HEK293 (cell line): ENCODE measurements around the gene MN1.

Source experiments
- HOXA7 ChIP-seq: sonication (generic); formaldehyde crosslinking; IDR thresholded peaks from 2 replicates; pipeline ENCODE4 v1.8.1; 2022; ENCODE audit warnings: missing genetic modification reagents, borderline replicate concordance
- IKZF3 ChIP-seq: fragments of 450-650 bp; IDR thresholded peaks from 2 replicates; pipeline ENCODE4 v1.5.0; 2018; ENCODE audit warnings: missing biosample characterization, mild to moderate bottlenecking, missing genetic modification characterization, moderate library complexity
- KLF7 ChIP-seq: fragments of 450-650 bp; formaldehyde crosslinking; IDR thresholded peaks from 2 replicates; pipeline ENCODE4 v1.5.1; 2016; ENCODE audit warnings: missing biosample characterization, missing genetic modification characterization, borderline replicate concordance
- OSR2 ChIP-seq: fragments of 450-650 bp; formaldehyde crosslinking; IDR thresholded peaks from 2 replicates; pipeline ENCODE4 v1.5.1; 2016; ENCODE audit warnings: missing biosample characterization, missing genetic modification characterization
- YY2 ChIP-seq: fragments of 450-650 bp; formaldehyde crosslinking; IDR thresholded peaks from 2 replicates; pipeline ENCODE4 v1.5.1; 2016; ENCODE audit warnings: missing biosample characterization, missing genetic modification characterization
- ZBTB44 ChIP-seq: fragments of 450-650 bp; IDR thresholded peaks from 2 replicates; pipeline ENCODE4 v1.5.1; 2018; ENCODE audit warnings: missing biosample characterization, mild to moderate bottlenecking, missing genetic modification characterization
- ZBTB8A ChIP-seq: fragments of 450-650 bp; formaldehyde crosslinking; IDR thresholded peaks from 2 replicates; pipeline ENCODE4 v1.5.1; 2016; ENCODE audit warnings: missing biosample characterization, missing genetic modification characterization
- ZFP41 ChIP-seq: fragments of 450-650 bp; formaldehyde crosslinking; IDR thresholded peaks from 2 replicates; pipeline ENCODE4 v1.5.1; 2016; ENCODE audit warnings: missing biosample characterization, missing genetic modification characterization, borderline replicate concordance
- ZIC2 ChIP-seq: fragments of 450-650 bp; formaldehyde crosslinking; IDR thresholded peaks from 2 replicates; pipeline ENCODE4 v1.5.1; 2016; ENCODE audit warnings: missing biosample characterization, missing genetic modification characterization
- ZNF169 ChIP-seq: fragments of 450-650 bp; formaldehyde crosslinking; IDR thresholded peaks from 2 replicates; pipeline ENCODE4 v1.5.1; 2016; ENCODE audit warnings: missing biosample characterization, missing genetic modification characterization
- ZNF214 ChIP-seq: fragments of 450-650 bp; formaldehyde crosslinking; IDR thresholded peaks from 2 replicates; pipeline ENCODE4 v1.5.1; 2017; ENCODE audit warnings: missing biosample characterization, mild to moderate bottlenecking, missing genetic modification characterization, borderline replicate concordance
- ZNF274 ChIP-seq, 2 experiments: fragments of 200-500 bp in 1 of 2; fragments of 450-650 bp in 1 of 2; sonication (Bioruptor generic) in 1 of 2; formaldehyde crosslinking in 1 of 2; IDR thresholded peaks; 2 replicates each; pipeline versions ENCODE4 v1.5.1 to v1.6.1; 2014 to 2016; ENCODE audit warnings: borderline replicate concordance in 1 of 2, inconsistent platforms in 1 of 2, low read length in 1 of 2, missing biosample characterization in 1 of 2, missing genetic modification characterization in 1 of 2
- ZNF324 ChIP-seq: fragments of 450-650 bp; formaldehyde crosslinking; IDR thresholded peaks from 2 replicates; pipeline ENCODE4 v1.5.1; 2016; ENCODE audit warnings: missing biosample characterization, missing genetic modification characterization
- ZNF366 ChIP-seq: fragments of 450-650 bp; formaldehyde crosslinking; conservative IDR thresholded peaks from 2 replicates; pipeline ENCODE4 v1.5.1; 2016; ENCODE audit warnings: missing biosample characterization, missing genetic modification characterization
- ZNF488 ChIP-seq: fragments of 450-650 bp; formaldehyde crosslinking; IDR thresholded peaks from 2 replicates; pipeline ENCODE4 v1.5.1; 2016; ENCODE audit warnings: missing biosample characterization, missing genetic modification characterization
- ZNF518A ChIP-seq: fragments of 450-650 bp; formaldehyde crosslinking; conservative IDR thresholded peaks from 2 replicates; pipeline ENCODE4 v1.5.1; 2016; ENCODE audit warnings: low read depth, missing biosample characterization, missing genetic modification characterization
- ZNF560 ChIP-seq: fragments of 450-650 bp; formaldehyde crosslinking; IDR thresholded peaks from 2 replicates; pipeline ENCODE4 v1.5.1; 2017; ENCODE audit warnings: missing biosample characterization, missing genetic modification characterization, borderline replicate concordance
- ZNF654 ChIP-seq: fragments of 450-650 bp; formaldehyde crosslinking; IDR thresholded peaks from 2 replicates; pipeline ENCODE4 v1.5.1; 2016; ENCODE audit warnings: low read depth, missing biosample characterization, missing genetic modification characterization
- ZNF777 ChIP-seq: fragments of 450-650 bp; formaldehyde crosslinking; IDR thresholded peaks from 2 replicates; pipeline ENCODE4 v1.5.1; 2017; ENCODE audit warnings: missing biosample characterization, missing genetic modification characterization, borderline replicate concordance
- TF ChIP-seq, protein P1 (sequence below): fragments of 450-650 bp; formaldehyde crosslinking; IDR thresholded peaks from 2 replicates; pipeline ENCODE4 v1.5.1; 2016; ENCODE audit warnings: missing biosample characterization, missing genetic modification characterization
- TF ChIP-seq, protein P2 (sequence below): fragments of 450-650 bp; formaldehyde crosslinking; IDR thresholded peaks from 2 replicates; pipeline ENCODE4 v1.5.1; 2016; ENCODE audit warnings: missing biosample characterization, missing genetic modification characterization
- TF ChIP-seq, protein P3 (sequence below): fragments of 450-650 bp; formaldehyde crosslinking; IDR thresholded peaks from 2 replicates; pipeline ENCODE4 v1.5.1; 2016; ENCODE audit warnings: missing biosample characterization, missing genetic modification characterization
- TF ChIP-seq, protein P4 (sequence below): sonication (generic); formaldehyde crosslinking; IDR thresholded peaks from 2 replicates; pipeline ENCODE4 v1.8.1; 2022; ENCODE audit warnings: mild to moderate bottlenecking, moderate library complexity, missing genetic modification reagents

MN1 gene

GRCh38 chr22:27755521-27756211 lies 45.9 kb downstream of the MN1 start (continued):
- TF ChIP-seq, protein P1, sequence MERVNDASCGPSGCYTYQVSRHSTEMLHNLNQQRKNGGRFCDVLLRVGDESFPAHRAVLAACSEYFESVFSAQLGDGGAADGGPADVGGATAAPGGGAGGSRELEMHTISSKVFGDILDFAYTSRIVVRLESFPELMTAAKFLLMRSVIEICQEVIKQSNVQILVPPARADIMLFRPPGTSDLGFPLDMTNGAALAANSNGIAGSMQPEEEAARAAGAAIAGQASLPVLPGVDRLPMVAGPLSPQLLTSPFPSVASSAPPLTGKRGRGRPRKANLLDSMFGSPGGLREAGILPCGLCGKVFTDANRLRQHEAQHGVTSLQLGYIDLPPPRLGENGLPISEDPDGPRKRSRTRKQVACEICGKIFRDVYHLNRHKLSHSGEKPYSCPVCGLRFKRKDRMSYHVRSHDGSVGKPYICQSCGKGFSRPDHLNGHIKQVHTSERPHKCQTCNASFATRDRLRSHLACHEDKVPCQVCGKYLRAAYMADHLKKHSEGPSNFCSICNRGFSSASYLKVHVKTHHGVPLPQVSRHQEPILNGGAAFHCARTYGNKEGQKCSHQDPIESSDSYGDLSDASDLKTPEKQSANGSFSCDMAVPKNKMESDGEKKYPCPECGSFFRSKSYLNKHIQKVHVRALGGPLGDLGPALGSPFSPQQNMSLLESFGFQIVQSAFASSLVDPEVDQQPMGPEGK (tag by site-specific recombination) = no peak
- TF ChIP-seq ZIC2 (0 out of 2 replicates have a peak, but pooled peaks have one; percentile 7), ZNF214 (tag by site-specific recombination) (no peak), OSR2 (peak; percentile 66), ZBTB8A (tag by site-specific recombination) (peak; percentile 67), ZNF488 (tag by site-specific recombination) (no peak), ZNF777 (tag by site-specific recombination) (no peak), ZNF654 (no peak), IKZF3 (tag by site-specific recombination) (peak; percentile 49; the same call in 1 of the 2 replicates), ZNF274 (IDR thresholded peaks at IDR 0.05; ENCODE audit: low read length) (no peak), ZNF274 (tag by site-specific recombination; IDR thresholded peaks at IDR 0.05; ENCODE audit: borderline replicate concordance) (no peak), ZNF518A (tag by site-specific recombination) (no peak), HOXA7 (CRISPR knock-in tag) (no peak), ZNF324 (tag by site-specific recombination) (no peak), YY2 (tag by site-specific recombination) (no peak), ZNF560 (no peak), ZNF366 (no peak; the same call in 1 of the 2 replicates), ZFP41 (no peak), ZBTB44 (tag by site-specific recombination) (no peak), ZNF169 (tag by site-specific recombination) (no peak), KLF7 (tag by site-specific recombination) (no peak)
- TF ChIP-seq, protein P2, sequence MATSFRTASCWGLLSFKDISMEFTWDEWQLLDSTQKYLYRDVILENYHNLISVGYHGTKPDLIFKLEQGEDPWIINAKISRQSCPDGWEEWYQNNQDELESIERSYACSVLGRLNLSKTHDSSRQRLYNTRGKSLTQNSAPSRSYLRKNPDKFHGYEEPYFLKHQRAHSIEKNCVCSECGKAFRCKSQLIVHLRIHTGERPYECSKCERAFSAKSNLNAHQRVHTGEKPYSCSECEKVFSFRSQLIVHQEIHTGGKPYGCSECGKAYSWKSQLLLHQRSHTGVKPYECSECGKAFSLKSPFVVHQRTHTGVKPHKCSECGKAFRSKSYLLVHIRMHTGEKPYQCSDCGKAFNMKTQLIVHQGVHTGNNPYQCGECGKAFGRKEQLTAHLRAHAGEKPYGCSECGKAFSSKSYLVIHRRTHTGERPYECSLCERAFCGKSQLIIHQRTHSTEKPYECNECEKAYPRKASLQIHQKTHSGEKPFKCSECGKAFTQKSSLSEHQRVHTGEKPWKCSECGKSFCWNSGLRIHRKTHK (tag by site-specific recombination) = no peak
- TF ChIP-seq, protein P3, sequence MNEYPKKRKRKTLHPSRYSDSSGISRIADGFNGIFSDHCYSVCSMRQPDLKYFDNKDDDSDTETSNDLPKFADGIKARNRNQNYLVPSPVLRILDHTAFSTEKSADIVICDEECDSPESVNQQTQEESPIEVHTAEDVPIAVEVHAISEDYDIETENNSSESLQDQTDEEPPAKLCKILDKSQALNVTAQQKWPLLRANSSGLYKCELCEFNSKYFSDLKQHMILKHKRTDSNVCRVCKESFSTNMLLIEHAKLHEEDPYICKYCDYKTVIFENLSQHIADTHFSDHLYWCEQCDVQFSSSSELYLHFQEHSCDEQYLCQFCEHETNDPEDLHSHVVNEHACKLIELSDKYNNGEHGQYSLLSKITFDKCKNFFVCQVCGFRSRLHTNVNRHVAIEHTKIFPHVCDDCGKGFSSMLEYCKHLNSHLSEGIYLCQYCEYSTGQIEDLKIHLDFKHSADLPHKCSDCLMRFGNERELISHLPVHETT (tag by site-specific recombination) = no peak
- TF ChIP-seq, protein P4, sequence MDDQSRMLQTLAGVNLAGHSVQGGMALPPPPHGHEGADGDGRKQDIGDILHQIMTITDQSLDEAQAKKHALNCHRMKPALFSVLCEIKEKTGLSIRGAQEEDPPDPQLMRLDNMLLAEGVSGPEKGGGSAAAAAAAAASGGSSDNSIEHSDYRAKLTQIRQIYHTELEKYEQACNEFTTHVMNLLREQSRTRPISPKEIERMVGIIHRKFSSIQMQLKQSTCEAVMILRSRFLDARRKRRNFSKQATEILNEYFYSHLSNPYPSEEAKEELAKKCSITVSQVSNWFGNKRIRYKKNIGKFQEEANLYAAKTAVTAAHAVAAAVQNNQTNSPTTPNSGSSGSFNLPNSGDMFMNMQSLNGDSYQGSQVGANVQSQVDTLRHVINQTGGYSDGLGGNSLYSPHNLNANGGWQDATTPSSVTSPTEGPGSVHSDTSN (CRISPR knock-in tag) = no peak
